Glutamatergic neuron (in vitro differentiated cells): Measurements from ENCODE around the gene CA6. TPM values are rescaled to one million over a fixed set of nuclear protein-coding genes. Genes with fewer than 3 reads are reported as not detected.

Source experiments
- DNase-seq: peaks from one replicate; pipeline ENCODE4 v3.0.0; 2022
- H3K27ac Mint-ChIP-seq: one replicate; pipeline ENCODE4 v1.8.0; 2020; ENCODE audit warnings: mild to moderate bottlenecking, mixed read lengths, inconsistent platforms; ENCODE audit not compliant: unreplicated experiment
- H3K27me3 Mint-ChIP-seq: one replicate; pipeline ENCODE4 v1.8.0; 2020; ENCODE audit warnings: mild to moderate bottlenecking, moderate library complexity, mixed read lengths, inconsistent platforms; ENCODE audit not compliant: unreplicated experiment
- H3K36me3 Mint-ChIP-seq: one replicate; pipeline ENCODE4 v1.8.0; 2020; ENCODE audit warnings: mild to moderate bottlenecking, mixed read lengths, inconsistent platforms; ENCODE audit not compliant: unreplicated experiment
- H3K4me1 Mint-ChIP-seq: one replicate; pipeline ENCODE4 v1.8.0; 2020; ENCODE audit warnings: mild to moderate bottlenecking, low read depth, mixed read lengths, inconsistent platforms; ENCODE audit not compliant: unreplicated experiment
- H3K4me3 Mint-ChIP-seq: one replicate; pipeline ENCODE4 v1.8.0; 2020; ENCODE audit warnings: mild to moderate bottlenecking, mixed read lengths, inconsistent platforms; ENCODE audit not compliant: unreplicated experiment
- H3K9me3 Mint-ChIP-seq: one replicate; pipeline ENCODE4 v1.8.0; 2020; ENCODE audit warnings: mild to moderate bottlenecking, moderate library complexity, mixed read lengths, inconsistent platforms; ENCODE audit not compliant: unreplicated experiment
- CTCF ChIP-seq: fragments of 200-600 bp; sonication (generic); IDR thresholded peaks from one replicate; pipeline ENCODE4 v1.5.0; 2021; ENCODE audit not compliant: partially characterized antibody, unreplicated experiment
- total RNA-seq: library from RNA; stranded (reverse); fragmentation: NEBNext Ultra II Directional; extraction: Animal tissue kit (Norgen Biotek cat#: 25700); gene quantifications from one replicate; pipeline ENCODE4 v1.2.1, GENCODE V29; 2021; ENCODE audit not compliant: unreplicated experiment

CA6 gene
- total RNA-seq, 1 donor from 2014 or later, result not detected

DNA sequence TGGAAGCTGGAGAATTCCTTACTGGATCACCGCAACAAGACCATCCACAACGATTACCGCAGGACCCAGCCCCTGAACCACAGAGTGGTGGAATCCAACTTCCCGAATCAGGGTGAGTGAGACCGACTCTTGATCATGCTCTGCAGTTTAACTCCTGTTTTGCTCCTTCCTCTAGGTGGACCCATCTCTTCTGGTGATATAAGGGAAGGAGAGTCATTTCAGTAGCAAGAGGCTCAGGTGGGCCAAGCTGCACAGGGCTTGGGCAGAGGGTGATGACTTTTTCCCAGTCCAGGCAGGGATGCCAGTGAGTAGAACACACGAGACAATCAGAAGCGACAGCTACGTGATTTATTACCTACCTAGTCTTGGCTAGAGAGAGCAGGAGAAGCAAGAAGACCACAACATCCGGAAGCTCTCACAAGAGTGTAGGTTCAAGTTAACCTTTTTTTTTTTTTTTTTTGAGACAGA lies 25.2 kb downstream of the CA6 start:
- Mint-ChIP-seq H3K4me1 (peaks cover 2% of the 10 kb centered on the region), H3K27me3 (peaks cover 3% of the 10 kb centered on the region), H3K4me3 (no peak overlapping the region), H3K36me3 (peaks cover 7% of the 10 kb centered on the region), H3K27ac (no peak overlapping the region), H3K9me3 (peaks cover 3% of the 10 kb centered on the region)
- TF ChIP-seq CTCF, result no peak
- no peak for DNase-seq

DNA sequence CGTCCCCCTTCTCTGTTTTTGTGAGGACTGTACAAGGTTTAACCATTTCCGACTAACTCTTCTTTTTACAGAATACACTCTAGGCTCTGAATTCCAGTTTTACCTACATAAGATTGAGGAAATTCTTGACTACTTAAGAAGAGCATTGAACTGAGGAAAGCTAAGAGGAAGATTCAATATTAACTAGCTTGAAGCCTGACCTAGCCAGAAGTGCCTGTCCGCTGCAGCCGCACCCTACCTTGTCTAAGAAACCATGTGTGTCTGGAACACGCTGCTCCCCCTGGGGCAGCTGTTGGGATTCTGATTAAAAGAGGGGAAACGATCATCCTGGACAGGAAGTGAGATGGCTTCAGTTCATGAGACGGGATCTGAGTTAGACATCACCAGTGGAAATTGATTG lies 28.9 kb downstream of the CA6 start:
- H3K27ac Mint-ChIP-seq, result no peak overlapping the region
- no peaks in the 10 kb centered on the region for H3K4me1 Mint-ChIP-seq
- TF ChIP-seq CTCF, result no peak
- no peak overlapping the region for H3K4me3 Mint-ChIP-seq
- H3K9me3 Mint-ChIP-seq, result peaks cover 3% of the 10 kb centered on the region
- peaks cover 2% of the 10 kb centered on the region for H3K36me3 Mint-ChIP-seq
- DNase-seq, result no peak
- peaks cover 3% of the 10 kb centered on the region for H3K27me3 Mint-ChIP-seq

GRCh38 chr1:8976338-8976737 lies 30.7 kb downstream of the CA6 start:
- H3K36me3 Mint-ChIP-seq, result peaks cover 6% of the 10 kb centered on the region
- H3K27ac Mint-ChIP-seq, result no peak overlapping the region
- peaks cover 1% of the 10 kb centered on the region for H3K9me3 Mint-ChIP-seq
- no peak overlapping the region for H3K4me3 Mint-ChIP-seq
- TF ChIP-seq CTCF, result no peak
- H3K4me1 Mint-ChIP-seq, result no peaks in the 10 kb centered on the region
- peaks cover 3% of the 10 kb centered on the region for H3K27me3 Mint-ChIP-seq
- no peak for DNase-seq

- no peak overlapping the region for H3K4me3 Mint-ChIP-seq
- H3K36me3 Mint-ChIP-seq, result peaks cover 6% of the 10 kb centered on the region
- DNase-seq, result no peak
- TF ChIP-seq CTCF, result no peak
- H3K27ac Mint-ChIP-seq, result no peak overlapping the region
- H3K9me3 Mint-ChIP-seq, result peaks cover 1% of the 10 kb centered on the region
- no peaks in the 10 kb centered on the region for H3K4me1 Mint-ChIP-seq
- H3K27me3 Mint-ChIP-seq, result no peaks in the 10 kb centered on the region
Observed at GRCh38 chr1:8976896-8977450, 31.3 kb downstream of the CA6 start.

- Mint-ChIP-seq H3K36me3 (peaks cover 6% of the 10 kb centered on the region), H3K27ac (no peak overlapping the region), H3K27me3 (peaks cover 2% of the 10 kb centered on the region), H3K4me1 (no peaks in the 10 kb centered on the region), H3K4me3 (no peak overlapping the region), H3K9me3 (peaks cover 3% of the 10 kb centered on the region)
- TF ChIP-seq CTCF, result no peak
- no peak for DNase-seq
Observed at GRCh38 chr1:8980656-8981055, 35.0 kb downstream of the CA6 start.
